ENCODE data around the gene TUT1.

Gene TUT1

DNA sequence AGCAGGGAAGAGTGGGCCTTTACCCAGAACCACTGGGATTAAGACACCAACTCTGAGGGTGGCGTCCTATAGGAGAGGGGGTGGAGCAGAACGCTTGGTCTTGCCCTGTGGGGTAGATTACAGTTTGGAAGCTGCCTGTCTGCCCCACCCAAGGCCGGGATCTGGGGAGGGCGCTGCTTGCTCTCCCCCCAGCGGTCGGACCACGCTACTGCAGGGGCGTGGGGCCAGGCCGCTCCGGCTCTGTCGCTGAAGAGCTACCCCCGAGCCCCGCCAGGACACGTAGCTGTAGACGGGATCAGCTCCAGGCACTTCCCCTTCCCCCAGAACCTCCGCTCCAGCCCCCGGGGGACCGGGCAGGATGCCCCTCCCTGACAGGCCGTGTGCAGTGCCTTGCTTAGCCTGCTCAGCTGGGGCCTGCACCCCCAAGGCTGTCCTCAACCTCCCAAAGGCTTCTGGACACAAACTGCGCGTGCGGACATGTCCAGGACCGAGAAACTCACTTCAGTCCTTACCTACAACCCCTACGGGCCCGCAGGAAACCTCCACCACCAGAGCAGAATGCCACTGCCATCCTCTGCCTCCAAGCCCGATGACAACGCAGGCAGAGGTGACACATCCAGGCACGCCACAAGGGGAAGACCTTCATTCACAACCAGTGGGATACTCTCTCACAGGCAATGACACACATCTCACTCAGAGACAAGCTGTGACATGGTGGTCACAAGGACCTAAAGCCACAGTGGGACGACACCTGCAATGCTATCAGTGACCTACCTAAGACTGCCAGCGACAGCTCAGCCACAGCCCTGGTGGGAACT is 48.4 kb downstream of the TUT1 start:
- H3K27ac ChIP-seq: no peak overlapping the region
- peak; percentile 73 for DNase-seq
- H3K27me3 ChIP-seq (ENCODE audit: insufficient read depth, low read depth, severe bottlenecking): peaks cover 34% of the 10 kb centered on the region
- no peaks in the 10 kb centered on the region for H3K36me3 ChIP-seq
- H3K9me3 ChIP-seq (ENCODE audit: severe bottlenecking): no peaks in the 10 kb centered on the region
- TF ChIP-seq, protein P1, sequence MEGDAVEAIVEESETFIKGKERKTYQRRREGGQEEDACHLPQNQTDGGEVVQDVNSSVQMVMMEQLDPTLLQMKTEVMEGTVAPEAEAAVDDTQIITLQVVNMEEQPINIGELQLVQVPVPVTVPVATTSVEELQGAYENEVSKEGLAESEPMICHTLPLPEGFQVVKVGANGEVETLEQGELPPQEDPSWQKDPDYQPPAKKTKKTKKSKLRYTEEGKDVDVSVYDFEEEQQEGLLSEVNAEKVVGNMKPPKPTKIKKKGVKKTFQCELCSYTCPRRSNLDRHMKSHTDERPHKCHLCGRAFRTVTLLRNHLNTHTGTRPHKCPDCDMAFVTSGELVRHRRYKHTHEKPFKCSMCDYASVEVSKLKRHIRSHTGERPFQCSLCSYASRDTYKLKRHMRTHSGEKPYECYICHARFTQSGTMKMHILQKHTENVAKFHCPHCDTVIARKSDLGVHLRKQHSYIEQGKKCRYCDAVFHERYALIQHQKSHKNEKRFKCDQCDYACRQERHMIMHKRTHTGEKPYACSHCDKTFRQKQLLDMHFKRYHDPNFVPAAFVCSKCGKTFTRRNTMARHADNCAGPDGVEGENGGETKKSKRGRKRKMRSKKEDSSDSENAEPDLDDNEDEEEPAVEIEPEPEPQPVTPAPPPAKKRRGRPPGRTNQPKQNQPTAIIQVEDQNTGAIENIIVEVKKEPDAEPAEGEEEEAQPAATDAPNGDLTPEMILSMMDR (IDR thresholded peaks at IDR 0.05; ENCODE audit: low read depth, low read length): peak; percentile 98
- H3K4me3 ChIP-seq (ENCODE audit: low read depth, low read length): peak overlapping the region; percentile 6; the same call in 1 of the 2 replicates

DNA sequence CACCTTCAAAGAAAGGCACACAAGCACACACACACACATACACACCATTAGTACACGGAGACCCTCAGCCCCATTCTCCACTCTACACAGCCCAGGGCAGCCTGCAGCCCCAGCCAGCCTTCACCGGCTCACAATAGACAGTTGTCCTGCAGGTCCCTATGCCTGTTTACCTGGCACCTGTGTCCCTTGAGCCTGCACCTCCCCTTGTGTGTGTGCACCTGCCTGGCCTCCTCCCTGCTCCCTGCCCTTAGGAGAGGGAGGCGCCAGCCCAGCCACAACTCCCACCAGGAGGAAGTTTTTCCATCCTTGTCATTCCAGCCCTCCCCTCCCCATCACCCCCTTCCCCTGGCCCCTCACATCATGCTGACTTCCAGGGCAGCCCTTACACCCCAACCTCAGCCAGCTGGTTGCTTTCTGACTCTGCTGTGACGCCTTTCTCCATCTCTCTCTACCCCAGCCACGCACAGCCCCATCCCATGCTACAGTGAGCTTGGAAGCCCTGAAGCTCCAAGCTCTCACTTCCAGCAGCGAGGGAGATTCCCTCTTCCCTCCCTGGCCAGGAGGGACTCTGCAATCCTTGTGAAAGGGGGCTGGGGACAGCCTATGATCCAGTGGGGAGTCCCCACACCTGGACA is 49.1 kb downstream of the TUT1 start:
- Histone ChIP-seq H3K27me3 (ENCODE audit: insufficient read depth, low read depth, severe bottlenecking) (peaks cover 34% of the 10 kb centered on the region), H3K9me3 (ENCODE audit: severe bottlenecking) (no peaks in the 10 kb centered on the region), H3K36me3 (no peaks in the 10 kb centered on the region), H3K27ac (no peak overlapping the region), H3K4me3 (ENCODE audit: low read depth, low read length) (no peak overlapping the region)
- DNase-seq: no peak
- TF ChIP-seq, protein P1 (IDR thresholded peaks at IDR 0.05; ENCODE audit: low read depth, low read length): no peak

DNA sequence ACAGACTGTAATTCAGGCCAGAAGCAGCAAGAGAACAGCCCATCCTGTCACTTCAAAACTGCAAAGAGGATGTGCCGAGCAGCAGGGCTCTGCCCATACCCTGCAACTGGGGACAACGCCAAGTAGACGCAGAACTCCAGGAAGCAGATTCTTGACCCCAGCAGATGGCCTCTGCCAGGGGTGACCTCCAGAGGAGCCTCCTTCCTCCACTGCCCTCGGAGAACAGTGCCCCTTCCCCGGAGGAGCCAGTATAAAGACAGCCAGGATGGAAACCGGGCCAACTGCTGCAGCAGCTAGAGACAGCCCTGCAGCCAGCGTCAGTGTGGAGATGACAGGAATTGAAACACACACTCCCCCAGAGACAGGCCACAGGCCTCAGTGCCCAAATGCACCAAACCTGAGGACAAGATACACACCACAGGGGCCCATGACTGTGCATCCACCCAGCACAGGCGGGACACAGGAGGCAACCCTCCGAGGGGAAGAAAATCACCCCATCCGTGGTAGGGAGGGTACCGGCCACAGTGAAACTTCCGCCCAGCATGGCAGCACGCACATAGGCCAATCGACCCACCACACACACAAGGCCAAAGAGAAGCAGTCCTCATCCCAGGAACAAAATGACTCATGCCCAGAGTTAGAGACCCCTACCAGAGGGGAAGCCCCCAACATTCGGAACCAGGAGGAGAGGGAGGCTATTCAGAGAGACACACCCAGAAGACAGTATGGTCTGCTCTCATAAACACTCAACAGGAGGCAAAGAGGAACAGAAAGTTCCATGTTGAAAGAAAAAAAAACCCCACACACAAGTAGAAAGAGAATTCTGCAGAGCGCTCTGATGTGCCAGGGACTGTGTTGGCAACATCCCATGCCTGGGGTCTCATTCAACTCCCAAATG is 50.3 kb downstream of the TUT1 start:
- H3K36me3 ChIP-seq: no peaks in the 10 kb centered on the region
- peaks cover 29% of the 10 kb centered on the region for H3K27me3 ChIP-seq (ENCODE audit: insufficient read depth, low read depth, severe bottlenecking)
- H3K27ac ChIP-seq: no peak overlapping the region
- no peak overlapping the region for H3K4me3 ChIP-seq (ENCODE audit: low read depth, low read length)
- no peak for DNase-seq
- H3K9me3 ChIP-seq (ENCODE audit: severe bottlenecking): no peaks in the 10 kb centered on the region
- TF ChIP-seq, protein P1 (IDR thresholded peaks at IDR 0.05; ENCODE audit: low read depth, low read length): no peak

DNA sequence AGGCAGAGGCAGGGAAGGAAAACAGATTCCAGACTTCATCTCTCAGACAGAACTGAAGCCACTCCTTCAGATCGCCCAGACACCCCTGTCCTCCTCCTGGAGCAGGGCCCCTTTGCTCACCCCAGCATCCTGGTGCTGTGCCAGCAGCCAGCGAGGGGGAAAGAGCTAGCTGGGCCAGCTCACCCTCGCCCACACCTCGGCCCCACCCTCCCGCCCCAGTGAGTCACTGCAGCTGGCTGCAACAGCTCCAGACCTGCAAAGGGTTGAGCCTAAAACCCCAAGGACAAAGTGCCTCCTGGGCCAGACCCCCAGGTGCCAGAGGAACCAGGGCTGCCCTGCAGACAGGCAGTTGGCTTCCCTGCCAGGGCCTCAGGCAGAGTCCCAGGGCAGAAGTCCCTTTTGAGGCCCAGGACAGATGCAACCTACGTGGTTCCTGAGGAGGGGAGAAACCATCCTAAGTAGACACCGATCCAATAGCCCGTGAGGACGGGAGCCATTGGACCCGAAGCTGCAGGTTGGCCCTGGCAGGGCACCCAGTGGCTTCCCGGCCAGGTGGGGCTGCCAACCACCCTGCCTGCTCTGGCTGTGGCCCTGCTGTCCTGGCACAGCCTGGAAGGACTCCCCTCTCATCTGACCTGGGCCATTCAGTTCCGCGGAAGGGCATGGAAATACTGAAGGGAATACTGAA is 51.9 kb downstream of the TUT1 start:
- TF ChIP-seq, protein P1 (IDR thresholded peaks at IDR 0.05; ENCODE audit: low read depth, low read length): no peak
- no peak for DNase-seq
- Histone ChIP-seq H3K27me3 (ENCODE audit: insufficient read depth, low read depth, severe bottlenecking) (peaks cover 12% of the 10 kb centered on the region), H3K9me3 (ENCODE audit: severe bottlenecking) (no peaks in the 10 kb centered on the region), H3K27ac (no peak overlapping the region), H3K36me3 (no peaks in the 10 kb centered on the region), H3K4me3 (ENCODE audit: low read depth, low read length) (no peak overlapping the region)

DNA sequence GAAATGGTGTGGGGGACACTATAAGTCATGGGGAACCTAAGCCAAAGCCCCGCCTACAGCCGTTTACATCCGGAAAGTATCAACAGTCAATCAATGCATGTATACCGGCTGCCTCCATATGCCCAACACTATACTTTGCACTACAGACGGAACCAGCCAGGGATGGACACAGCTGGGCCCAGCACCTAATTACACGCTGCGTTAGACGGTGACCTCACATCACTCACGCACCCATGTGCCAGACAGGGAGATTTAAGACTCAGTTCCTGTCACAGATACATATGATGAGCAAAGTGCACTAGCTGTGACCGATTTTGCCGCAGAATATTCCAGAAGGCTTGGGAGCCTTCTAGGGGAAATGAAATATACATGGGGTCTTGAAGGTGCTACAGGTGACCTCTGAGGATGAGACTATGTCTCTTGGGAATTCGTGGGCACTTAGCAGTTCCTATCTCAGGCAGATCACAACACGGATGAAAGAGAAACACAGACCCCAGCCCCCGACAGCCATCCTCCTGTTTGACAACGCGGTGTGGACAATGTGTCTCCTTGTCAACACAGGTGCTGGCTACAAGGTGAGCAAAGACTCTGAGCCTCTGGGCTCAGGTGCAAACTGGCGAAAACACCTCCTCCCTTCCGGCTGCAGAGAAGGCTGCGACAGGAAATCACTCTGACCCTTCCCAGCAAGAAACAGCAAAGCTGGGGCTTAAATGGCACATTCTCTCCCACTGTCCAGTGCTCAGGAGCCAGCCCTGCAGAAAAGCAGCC is 52.7 kb downstream of the TUT1 start:
- Histone ChIP-seq H3K9me3 (ENCODE audit: severe bottlenecking) (no peaks in the 10 kb centered on the region), H3K27ac (no peak overlapping the region), H3K4me3 (ENCODE audit: low read depth, low read length) (no peak overlapping the region), H3K27me3 (ENCODE audit: insufficient read depth, low read depth, severe bottlenecking) (peaks cover 8% of the 10 kb centered on the region), H3K36me3 (no peaks in the 10 kb centered on the region)
- TF ChIP-seq, protein P1 (IDR thresholded peaks at IDR 0.05; ENCODE audit: low read depth, low read length): no peak
- DNase-seq: no peak

All from WERI-Rb-1 (cell line).